GM21390 (cell line): ENCODE measurements around the gene ARSK.

Experiments used
- ATAC-seq: cut with Tn5 transposase; IDR thresholded peaks from one replicate; pipeline ENCODE4 v1.9.1; 2021; ENCODE audit not compliant: unreplicated experiment

Gene ARSK, protein sequence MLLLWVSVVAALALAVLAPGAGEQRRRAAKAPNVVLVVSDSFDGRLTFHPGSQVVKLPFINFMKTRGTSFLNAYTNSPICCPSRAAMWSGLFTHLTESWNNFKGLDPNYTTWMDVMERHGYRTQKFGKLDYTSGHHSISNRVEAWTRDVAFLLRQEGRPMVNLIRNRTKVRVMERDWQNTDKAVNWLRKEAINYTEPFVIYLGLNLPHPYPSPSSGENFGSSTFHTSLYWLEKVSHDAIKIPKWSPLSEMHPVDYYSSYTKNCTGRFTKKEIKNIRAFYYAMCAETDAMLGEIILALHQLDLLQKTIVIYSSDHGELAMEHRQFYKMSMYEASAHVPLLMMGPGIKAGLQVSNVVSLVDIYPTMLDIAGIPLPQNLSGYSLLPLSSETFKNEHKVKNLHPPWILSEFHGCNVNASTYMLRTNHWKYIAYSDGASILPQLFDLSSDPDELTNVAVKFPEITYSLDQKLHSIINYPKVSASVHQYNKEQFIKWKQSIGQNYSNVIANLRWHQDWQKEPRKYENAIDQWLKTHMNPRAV

DNA sequence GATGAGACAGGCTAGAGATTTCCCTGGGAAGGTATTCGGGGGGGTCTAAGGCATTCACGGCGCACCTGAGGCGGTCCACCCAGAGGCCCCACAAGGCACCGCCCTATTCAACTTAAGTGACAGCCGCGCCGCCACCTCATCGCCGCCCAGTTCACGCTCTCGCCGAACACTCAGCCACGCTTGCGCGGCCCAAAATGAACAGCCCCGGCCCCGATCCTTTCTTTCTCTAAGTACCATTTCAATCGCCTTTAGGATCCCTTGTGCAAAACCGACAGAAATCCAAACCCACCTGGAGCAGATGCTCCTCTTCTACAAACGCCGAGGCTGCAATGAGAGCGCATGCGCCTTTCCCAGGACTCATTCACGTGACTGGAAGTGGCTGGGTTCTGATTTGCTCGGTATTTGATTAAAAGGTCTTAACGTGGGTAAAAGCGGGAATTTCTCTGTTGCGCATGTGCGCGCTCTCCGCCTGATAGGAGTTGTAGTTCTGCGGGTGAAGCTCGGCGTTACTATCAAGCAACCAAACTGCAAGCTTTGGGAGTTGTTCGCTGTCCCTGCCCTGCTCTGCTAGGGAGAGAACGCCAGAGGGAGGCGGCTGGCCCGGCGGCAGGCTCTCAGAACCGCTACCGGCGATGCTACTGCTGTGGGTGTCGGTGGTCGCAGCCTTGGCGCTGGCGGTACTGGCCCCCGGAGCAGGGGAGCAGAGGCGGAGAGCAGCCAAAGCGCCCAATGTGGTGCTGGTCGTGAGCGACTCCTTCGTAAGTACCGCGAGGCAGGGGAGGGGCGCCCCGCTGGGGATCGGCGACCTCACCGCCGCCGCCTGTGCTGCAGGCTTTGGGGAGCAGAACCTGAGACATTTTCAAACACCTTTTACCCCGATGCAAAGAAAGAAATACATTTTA, at the start of gene ARSK, which contains the start of gene SKIC3:
ARSK (plus strand) TSS at position 455 of the 902 bp plus-strand sequence; CDS start at position 633, 178 bp downstream.
SKIC3 (minus strand) TSS at position 331 of the 902 bp plus-strand sequence. CDS start 7,827 bp downstream, outside the sequence.
- peak; percentile 86 for ATAC-seq

DNA sequence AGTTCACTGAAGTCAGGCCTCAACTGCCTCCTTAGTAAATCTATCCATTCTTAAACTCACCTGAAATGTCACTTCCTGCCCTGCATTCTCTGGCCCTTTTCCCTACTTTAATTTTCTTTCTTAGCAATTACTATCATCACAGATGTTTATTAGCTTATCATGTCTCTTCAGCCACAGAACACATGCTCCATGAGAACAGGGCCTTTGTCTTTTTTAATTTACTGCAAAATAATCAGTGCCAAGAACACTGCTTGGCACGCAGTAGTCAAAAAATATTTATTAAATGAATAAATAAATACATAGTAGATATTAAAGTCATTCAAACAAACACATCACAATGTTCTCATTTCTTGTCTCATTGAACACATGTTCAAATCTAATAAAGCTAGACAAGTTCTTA, 46.4 kb upstream of the ARSK start:
- ATAC-seq, result no peak

DNA sequence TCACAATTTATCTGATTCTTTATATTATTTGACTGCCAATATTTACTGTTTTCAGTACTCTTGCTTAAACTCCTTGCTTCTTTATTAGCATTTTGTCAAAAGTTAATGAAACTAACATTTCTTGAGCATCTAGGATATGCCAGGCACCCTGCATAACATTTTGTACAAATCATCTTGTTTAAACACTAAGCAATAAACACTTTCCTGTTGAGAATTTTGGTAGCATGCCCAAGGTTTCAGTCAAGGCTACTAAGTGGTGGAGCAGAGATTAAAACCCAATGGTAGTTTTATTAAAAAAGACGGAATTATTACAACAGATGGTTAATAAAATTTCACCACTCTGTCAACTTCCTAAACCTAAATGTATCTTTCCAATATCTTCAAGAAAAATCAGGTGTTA, 43.3 kb upstream of the ARSK start:
- no peak for ATAC-seq

DNA sequence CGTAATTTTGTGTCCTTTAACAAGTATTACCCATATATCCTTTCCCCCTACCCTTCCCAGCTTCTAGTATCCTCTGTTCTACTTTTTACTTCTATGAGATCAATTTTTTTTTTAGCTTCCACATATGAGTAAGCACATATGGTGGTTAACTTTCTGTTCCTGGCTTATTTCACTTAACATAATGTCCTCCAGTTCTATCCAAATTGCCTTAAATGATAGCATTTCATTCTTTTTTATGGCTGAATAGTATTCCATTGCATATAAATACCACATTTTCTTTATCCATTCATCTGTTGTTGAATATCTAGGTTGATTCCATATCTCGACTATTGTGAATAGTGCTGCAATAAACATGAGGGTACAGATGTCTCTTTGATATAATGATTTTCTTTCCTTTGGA, 36.5 kb upstream of the ARSK start:
- no peak for ATAC-seq

DNA sequence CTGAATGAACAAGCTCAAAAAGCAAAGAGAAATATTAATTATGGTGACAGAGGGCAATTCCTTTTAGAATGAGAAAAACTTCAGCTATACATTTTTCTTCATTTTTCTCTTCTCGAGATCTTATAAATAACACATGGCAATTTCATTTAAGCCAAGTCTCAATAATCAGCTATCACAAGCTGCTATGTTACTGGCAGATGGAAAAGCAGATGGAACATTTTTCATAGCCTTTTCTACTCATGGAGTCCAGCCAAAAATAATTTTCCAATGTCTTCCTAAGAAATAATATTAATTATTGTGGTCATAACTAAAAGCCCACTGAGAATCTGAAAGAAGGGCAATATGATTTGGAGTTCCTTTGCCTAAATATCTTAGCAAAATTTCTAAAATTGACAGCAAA, 35.8 kb upstream of the ARSK start:
- no peak for ATAC-seq

DNA sequence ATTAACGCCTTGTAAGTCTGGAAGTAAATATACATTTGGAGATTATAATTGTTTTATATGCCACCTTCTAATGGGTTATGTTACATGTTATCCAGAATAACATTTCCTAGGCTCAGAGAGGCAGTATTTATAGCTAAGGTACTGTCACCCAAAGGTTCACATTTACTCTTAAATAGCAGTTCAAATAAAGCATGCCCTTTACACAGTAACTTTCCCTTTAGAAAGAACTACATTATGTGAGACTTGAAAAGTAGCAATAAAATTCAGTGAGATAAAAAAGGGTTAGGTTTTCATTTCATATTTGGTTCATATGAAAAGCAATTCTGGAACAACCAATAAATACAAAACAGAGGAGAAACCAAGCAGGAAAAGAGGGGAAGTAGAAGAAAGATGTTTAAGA, 35.2 kb upstream of the ARSK start:
- ATAC-seq, result no peak

DNA sequence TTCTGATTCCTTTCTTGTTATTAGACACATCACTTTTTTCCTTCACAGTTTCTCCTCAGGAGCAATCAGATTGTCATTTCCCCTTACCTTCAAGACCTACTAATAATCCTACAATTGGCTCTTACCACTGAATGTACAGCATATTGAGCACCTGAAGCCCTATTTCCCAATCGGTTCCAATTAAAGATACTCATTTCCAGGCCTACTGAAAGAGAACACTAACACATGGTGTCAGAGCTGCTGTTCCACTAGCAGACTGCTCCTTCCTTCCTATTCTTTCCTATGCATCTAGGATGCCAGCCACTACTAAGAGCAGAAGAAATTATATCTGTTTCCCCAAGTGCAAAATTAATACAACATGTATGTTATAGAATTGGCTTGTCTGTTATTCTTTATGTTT, 34.7 kb upstream of the ARSK start:
- ATAC-seq, result no peak

DNA sequence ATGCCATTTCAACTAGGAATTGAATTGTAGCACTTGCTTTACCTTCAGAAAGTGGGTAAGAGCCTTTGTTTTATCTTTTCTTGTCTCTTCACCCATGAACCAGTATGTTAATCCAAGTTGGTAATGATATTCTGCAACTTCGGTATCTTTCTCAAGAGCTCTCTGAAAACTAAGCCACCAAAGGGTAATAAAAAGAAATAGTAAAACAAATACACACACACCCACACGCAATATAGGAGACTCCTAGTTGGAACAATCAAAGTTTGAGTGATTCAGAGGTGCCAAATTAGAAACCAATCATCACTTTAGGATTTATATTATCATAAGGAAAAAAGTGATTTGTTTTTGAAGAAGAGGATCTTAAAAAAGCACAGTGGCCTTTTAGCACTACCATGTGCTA, 30.5 kb upstream of the ARSK start:
- ATAC-seq, result no peak

DNA sequence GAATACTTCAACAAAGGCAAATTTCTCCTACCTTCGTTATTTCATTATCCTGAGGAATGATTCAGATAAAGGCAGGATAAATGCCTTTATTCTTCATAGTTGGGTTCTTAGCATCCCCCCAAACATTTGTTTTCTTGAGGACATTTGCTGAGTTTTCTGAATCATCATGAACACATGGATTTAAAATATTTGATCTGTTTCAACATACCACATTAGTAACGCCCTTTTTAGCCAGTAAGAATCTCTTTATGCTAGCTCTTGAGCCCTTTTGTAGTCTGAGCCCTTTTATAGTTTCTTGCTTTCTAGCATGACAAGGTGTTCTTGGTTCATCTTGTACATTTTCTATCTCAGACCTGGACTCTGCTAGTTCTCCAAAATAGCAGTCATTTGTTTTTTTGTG, 28.0 kb upstream of the ARSK start:
- ATAC-seq, result no peak

DNA sequence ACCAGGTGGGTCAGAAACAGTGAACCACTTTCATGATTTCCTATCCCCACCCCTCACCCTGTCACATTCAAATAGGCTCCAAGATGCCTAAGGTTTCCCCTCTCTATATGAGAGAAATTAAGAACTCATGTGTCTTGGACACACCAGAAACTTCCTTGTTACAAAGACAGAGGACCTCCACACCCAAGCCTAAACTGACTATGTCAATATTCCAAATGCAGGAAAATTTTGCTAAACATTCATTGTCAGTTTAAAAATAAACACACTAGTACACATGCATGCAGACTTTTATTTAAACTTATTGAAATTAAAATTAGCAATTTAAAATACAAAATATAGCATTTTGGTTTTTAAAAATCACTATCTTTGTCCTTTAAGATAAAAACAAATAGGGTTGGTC, 26.3 kb upstream of the ARSK start:
- no peak for ATAC-seq

DNA sequence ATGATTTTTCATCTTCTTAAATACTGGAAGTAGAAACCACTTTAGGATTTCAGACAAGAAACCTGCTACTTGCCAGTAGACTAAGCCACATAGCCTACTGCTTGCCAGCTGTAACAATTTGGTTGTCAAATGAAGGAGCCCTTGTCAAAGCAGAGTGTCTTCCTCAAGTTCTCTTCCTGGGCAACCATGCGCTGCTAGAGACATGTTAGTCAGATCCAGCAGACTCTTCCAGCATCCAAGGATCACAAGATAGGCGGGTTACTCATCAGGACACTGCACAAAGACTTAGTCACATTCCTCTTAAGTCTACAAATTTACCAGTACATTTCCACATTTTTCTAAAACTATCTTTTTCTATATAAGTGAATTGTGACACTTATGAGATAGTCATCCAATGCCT, 24.5 kb upstream of the ARSK start:
- no peak for ATAC-seq

DNA sequence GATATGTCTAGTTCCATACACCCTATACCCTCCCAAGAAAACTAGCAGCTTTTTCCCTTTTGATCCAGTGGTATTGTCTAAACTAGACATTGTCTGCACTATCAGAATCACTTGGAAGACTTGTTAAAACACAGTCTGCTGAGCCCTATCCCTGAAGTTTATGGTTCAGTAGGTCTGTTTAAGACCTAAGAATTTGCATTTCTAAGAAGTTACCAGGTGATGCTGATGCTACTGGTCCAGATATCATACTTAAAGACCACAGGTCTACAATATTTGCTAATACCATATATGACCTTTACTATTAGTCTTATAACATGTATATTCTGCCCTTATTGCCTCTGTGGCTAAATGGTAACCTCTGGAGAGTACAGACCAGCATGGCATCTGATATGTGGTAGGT, 23.4 kb upstream of the ARSK start:
- ATAC-seq, result peak; percentile 46

DNA sequence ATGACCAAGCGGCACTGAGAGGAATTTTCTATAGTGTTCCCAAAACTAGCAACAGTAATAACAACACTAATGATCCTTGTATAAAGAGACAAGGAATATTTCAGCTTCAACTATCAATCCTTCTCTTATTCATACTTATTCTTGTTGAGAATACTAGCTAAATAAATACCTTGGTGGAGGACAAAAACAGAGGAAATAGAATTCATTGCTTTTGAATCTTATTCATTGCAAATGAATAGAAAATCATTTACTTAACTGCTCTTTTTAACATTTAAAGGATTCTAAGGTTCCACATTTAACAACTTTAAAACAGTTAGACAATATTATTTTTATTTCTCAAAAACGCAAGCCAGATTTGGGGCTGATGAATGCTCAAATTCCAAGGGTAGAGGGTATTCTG, 22.5 kb upstream of the ARSK start:
- ATAC-seq, result no peak

DNA sequence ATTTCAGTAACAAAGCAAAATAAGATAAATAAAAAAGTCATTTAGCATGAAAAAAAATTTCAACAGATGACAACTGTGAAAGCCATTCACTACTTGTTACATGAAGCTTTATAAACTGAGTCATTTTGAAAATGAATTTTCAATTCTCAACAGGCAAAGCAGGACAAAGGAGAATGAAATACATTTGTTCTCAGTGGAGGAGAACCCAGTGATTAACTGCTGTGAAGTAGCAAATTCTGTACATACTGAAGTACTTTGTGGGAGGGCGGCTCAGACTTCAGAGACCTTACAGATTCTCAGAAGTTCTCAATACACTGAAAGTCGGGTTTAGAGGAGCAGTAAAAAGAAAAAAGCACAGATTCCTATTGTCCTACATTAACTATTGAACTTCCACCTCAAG, 21.8 kb upstream of the ARSK start:
- ATAC-seq, result no peak

DNA sequence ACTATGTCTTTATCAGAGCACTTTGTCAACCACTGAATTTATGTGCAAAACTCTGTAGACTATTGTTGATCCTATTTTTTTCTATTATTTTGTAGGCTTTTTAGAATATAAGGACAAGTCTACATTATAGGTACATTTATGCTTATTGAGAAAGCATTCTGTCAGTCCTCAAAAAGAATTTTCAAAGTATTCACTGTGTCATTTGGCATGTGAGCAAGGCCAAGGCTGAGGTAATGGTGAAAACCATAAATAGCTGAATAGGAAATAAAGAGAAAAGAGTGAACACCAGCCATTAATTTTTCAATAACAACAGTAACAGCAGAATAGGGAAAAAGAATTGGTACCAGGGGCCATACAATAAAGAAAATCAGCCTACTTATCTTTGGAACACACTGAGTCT, 21.1 kb upstream of the ARSK start:
- no peak for ATAC-seq

DNA sequence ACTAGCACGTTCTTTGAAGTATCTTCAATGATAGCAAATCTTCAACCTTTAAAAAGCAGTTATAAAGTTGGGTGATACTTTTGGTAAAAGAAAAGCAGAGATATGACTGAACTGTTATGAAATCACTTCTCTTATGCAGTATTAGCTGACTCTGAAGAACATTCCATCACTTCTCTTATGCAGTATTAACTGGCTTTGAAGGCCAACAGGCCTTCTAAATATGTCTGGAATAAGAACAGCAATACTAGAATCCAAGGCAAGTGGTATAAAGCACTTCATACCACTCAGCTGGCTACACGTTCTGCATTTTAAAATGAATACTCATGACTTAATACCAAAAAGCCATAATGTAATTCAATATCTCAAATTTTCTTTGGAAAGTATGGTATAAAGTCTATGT, 17.4 kb upstream of the ARSK start:
- ATAC-seq, result no peak

DNA sequence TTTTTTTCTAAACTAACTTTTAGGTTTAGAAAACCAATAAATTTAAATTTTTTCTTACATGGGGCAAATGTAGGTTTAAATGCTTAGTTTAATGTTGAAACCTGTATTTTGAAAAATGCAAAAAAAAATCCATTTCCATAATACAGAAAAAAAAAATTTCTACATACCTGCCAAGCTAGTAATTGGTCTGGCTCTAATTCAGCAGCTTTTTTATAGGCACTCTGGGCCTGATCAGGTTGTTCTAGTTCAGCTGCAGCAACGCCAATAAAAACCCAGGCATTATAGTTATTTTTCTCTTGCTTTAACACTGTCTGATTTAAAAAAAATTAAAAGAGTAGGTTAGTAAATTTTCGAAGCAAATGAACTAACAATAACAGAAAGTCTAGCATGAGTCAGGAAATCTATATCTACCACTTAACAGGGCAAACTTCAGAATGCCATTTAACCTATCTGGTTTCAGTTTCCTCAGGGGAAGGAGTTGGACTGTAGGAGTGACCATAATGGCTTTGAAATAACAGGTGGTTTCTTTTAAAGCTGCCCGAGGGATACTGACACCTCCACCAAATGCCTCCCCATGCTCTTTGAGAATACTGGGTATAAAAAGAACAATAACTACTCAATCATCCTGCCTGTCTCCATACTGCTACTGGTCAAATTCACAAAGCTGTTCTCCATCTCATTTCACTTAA, 11.7 kb upstream of the ARSK start:
- peak; percentile 51 for ATAC-seq

DNA sequence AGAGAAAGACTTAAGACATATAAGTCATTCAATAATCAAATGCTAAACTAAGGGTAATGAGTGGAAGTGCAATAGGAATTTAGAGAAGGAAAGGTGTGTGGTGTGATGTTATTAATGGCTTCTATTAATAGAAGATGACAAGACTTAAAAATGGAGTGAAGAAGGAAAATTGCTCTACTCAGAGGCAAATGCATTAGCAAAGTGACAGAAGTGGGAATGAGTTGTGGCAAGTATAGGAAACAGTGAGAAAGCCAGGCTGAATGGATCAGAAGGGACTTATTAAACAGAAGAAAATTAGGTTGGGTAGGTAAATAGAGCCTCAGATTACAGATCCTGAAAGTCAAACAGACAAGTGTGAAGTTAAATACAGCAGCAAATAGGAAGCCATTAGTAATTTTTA, 5.9 kb upstream of the ARSK start:
- ATAC-seq, result no peak

DNA sequence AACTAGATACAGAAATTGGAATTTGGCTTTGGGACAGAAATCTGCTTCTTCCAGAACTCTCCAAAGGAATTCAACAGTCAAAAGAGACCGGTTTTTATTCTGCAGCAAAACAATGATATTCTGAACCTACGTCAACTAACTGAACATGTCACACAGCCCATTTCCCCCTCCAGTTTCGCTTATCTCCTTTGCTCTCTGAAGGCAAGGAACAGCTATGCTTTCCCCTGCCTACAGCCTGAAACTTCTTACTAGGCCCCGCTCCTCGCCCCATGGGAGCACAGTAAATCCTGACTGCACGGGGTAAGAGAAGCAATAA, 612 bp upstream of the ARSK start:
- ATAC-seq, result peak; percentile 27

DNA sequence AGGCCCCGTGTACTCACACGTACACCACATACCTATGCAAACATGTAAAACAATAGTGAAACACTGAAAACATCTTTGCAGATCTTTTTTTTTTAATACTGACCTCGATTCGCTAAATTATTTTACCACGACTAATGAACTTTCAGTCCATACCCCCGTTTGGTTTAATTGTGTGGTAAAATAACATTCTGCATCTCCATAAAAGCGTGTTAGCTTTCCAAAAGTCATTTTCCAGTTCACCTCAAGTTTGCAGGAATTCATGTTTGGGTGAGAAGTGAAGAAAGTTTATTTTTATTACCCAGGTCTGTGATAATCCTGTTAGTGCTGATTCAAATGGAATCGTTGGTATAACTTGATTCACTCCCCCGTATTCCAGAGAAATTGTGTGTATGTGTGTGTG, 652 bp downstream of the ARSK start:
- ATAC-seq, result no peak

DNA sequence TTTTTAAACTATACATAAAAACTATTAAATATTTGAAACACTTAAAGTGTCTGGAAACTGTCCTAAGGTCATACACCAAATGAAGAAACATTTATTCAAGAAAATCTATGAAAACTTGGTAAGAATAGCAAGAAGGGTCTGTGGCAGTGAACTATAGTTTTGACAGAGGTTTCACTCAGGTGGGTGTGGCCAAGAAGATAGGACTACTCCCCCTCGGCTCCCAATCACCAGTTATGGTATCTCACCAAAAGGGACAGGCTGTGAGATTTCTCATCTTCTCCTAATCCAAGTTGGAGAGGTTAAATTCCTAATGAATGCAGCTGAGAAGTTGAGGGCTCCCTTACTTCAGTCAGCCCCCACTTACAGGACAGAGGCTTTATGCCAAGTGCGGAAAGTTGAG, 2.9 kb downstream of the ARSK start:
- ATAC-seq, result no peak
